GM12878 (cell line): ENCODE results near the gene KIF14. TPM values are rescaled to one million over a fixed set of nuclear protein-coding genes. Genes with fewer than 3 reads are reported as not detected.

Source experiments
- ATAC-seq: fragments of 200-7000 bp; cut with Tn5 transposase; 3 replicates; pipeline ENCODE4 v1.9.1; 2020; ENCODE audit warnings: mild to moderate bottlenecking, moderate library complexity
- BruUV-seq: library from RNA; stranded (reverse); fragments of 400-500 nt; replicated peaks from 2 replicates; lab custom pipeline; 2021; lab: Mats Ljungman, UMichigan
- CTCF ChIA-PET: fragments of 300-600 bp; sonication (Branson Sonifier 250); formaldehyde crosslinking; extraction: SDS; loops from one replicate; lab custom pipeline; 2021; ENCODE audit warnings: inconsistent platforms; lab: Yijun Ruan, JAX
- POLR2A ChIA-PET: fragments of 350-600 bp; formaldehyde crosslinking; extraction: SDS; loops from one replicate; lab custom pipeline; 2021; ENCODE audit warnings: inconsistent platforms; lab: Charles Lee
- RAD21 ChIA-PET: fragments of 300-600 bp; sonication (Branson Sonifier 250); formaldehyde crosslinking; loops from one replicate; lab custom pipeline; 2023; ENCODE audit warnings: antibody characterized with exemption; ENCODE audit not compliant: unreplicated experiment; lab: Charles Lee
- SMC1A ChIA-PET: fragments of 300-600 bp; sonication (Branson Sonifier 250); formaldehyde crosslinking; loops from one replicate; lab custom pipeline; 2023; ENCODE audit not compliant: unreplicated experiment, uncharacterized antibody; lab: Charles Lee
- DNase-seq: peaks from one replicate; pipeline ENCODE4 v3.0.0-alpha.2; 2011; ENCODE audit warnings: low read depth, low spot score
- FAIRE-seq: peaks from 3 replicates; lab custom pipeline; 2011; peaks lifted over from hg19 to GRCh38; lab: Jason Lieb, UNC
- H2AFZ ChIP-seq: 2 replicates; pipeline ENCODE4 v1.6.0; 2011; ENCODE audit warnings: low read depth, low read length, control low read depth; ENCODE audit not compliant: control insufficient read depth
- H3K27ac ChIP-seq: 2 replicates; pipeline ENCODE4 v1.5.1; 2011; ENCODE audit warnings: control low read depth; ENCODE audit not compliant: control insufficient read depth, insufficient read depth
- H3K27me3 ChIP-seq, 2 experiments: replicated peaks in 1 of 2; 2 replicates each; pipeline versions ENCODE4 v1.6.0 to v1.6.1; 2011; ENCODE audit warnings: low read length in 1 of 2; ENCODE audit not compliant: control insufficient read depth in 2 of 2, insufficient read depth in 2 of 2
- H3K36me3 ChIP-seq, 2 experiments: 2 replicates each; pipeline ENCODE4 v1.5.1; 2011; ENCODE audit warnings: low read length in 1 of 2; ENCODE audit not compliant: control insufficient read depth in 2 of 2, insufficient read depth in 2 of 2
- H3K4me1 ChIP-seq: 2 replicates; pipeline ENCODE4 v1.6.1; 2011; ENCODE audit warnings: mild to moderate bottlenecking, low read length, moderate library complexity, mixed read lengths; ENCODE audit not compliant: control insufficient read depth, insufficient read depth
- H3K4me2 ChIP-seq: 2 replicates; pipeline ENCODE4 v1.6.0; 2011; ENCODE audit warnings: control low read depth; ENCODE audit not compliant: control insufficient read depth, insufficient read depth
- H3K4me3 ChIP-seq: fragments of 200-600 bp; sonication (generic); 2 replicates; pipeline ENCODE4 v1.5.1; 2016
- H3K79me2 ChIP-seq: 2 replicates; pipeline ENCODE4 v1.6.0; 2011; ENCODE audit warnings: low read length; ENCODE audit not compliant: control insufficient read depth, insufficient read depth
- H3K9ac ChIP-seq: 2 replicates; pipeline ENCODE4 v1.8.0; 2011; ENCODE audit warnings: low read length, control low read depth, mixed read lengths; ENCODE audit not compliant: control insufficient read depth, insufficient read depth
- H3K9me3 ChIP-seq: replicated peaks from 3 replicates; pipeline ENCODE4 v1.5.1; 2011; ENCODE audit warnings: mild to moderate bottlenecking, low read length; ENCODE audit not compliant: control insufficient read depth, insufficient read depth
- H4K20me1 ChIP-seq: 2 replicates; pipeline ENCODE4 v1.6.0; 2011; ENCODE audit not compliant: control insufficient read depth, insufficient read depth
- DPF2 ChIP-seq: fragments of 450-650 bp; IDR thresholded peaks from 2 replicates; pipeline ENCODE4 v1.6.1; 2017; ENCODE audit warnings: mild to moderate bottlenecking
- MYC ChIP-seq: IDR thresholded peaks from 2 replicates; pipeline ENCODE4 v1.6.1; 2011; ENCODE audit warnings: mild to moderate bottlenecking, low read length, moderate library complexity, inconsistent platforms; ENCODE audit not compliant: insufficient read depth, insufficient replicate concordance, insufficient read length, severe bottlenecking
- NR2C2 ChIP-seq: IDR thresholded peaks from 2 replicates; pipeline ENCODE4 v1.6.1; 2011; ENCODE audit warnings: borderline replicate concordance, low read depth; ENCODE audit not compliant: control insufficient read depth, insufficient read length
- SMARCA5 ChIP-seq: fragments of 450-650 bp; IDR thresholded peaks from 2 replicates; pipeline ENCODE4 v1.6.1; 2017; ENCODE audit warnings: mild to moderate bottlenecking
- SP1 ChIP-seq: IDR thresholded peaks from one replicate; pipeline ENCODE4 v1.6.1; 2011; ENCODE audit warnings: low read depth, low read length
- SREBF1 ChIP-seq: IDR thresholded peaks from 2 replicates; pipeline ENCODE4 v1.6.1; 2012; ENCODE audit warnings: mild to moderate bottlenecking, low read length
- TCF3 ChIP-seq: IDR thresholded peaks from 2 replicates; pipeline ENCODE4 v1.6.1; 2012; ENCODE audit warnings: low read depth, mild to moderate bottlenecking, low read length, borderline replicate concordance; ENCODE audit not compliant: insufficient read depth
- ZNF24 ChIP-seq: fragments of 450-650 bp; IDR thresholded peaks from 2 replicates; pipeline ENCODE4 v1.6.1; 2017; ENCODE audit warnings: antibody characterized with exemption, mild to moderate bottlenecking
- ZNF622 ChIP-seq: fragments of 450-650 bp; IDR thresholded peaks from 2 replicates; pipeline ENCODE4 v1.6.1; 2017; ENCODE audit warnings: mild to moderate bottlenecking, inconsistent platforms
- WGBS: methylation state at CpG from one replicate; pipeline ENCODE4 v1.1.6; 2016; ENCODE audit warnings: low lambda C conversion rate; ENCODE audit not compliant: insufficient replicate concordance, insufficient coverage; ENCODE audit errors: missing lambda C conversion rate; 5-methylcytosine and 5-hydroxymethylcytosine counted together
- in situ Hi-C: fragments of 300-500 bp; cut with MboI; formaldehyde crosslinking; loops from 9 replicates; pipeline ENCODE4 v1.14.3; 2018; ENCODE audit warnings: mixed read lengths
- intact Hi-C: fragments of 100-400 bp; cut with micrococcal nuclease; formaldehyde crosslinking; loops from one replicate; pipeline ENCODE4 v1.14.2; 2022; ENCODE audit not compliant: unreplicated experiment
- polyA plus RNA-seq, 11 experiments: library from polyadenylated mRNA; depleted of rRNA in 4 of 11; unstranded in 6 of 11; stranded (reverse) in 5 of 11; fragments of >200 nt; fragmentation: Nextera tagmentation in 4 of 11; fragmentation: Illumina TruSeq in 1 of 11; extraction: Ambion mirVana in 4 of 11; extraction: Trizol in 1 of 11; gene quantifications; 1 replicate in 1 of 11; 2 replicates in 10 of 11; pipeline versions ENCODE4 v1.2.1 to v1.2.3, GENCODE V29; 2011 to 2016; ENCODE audit warnings: inconsistent platforms in 2 of 11, missing spikeins in 2 of 11, low read depth in 1 of 11
- total RNA-seq, 4 experiments: library from RNA; depleted of rRNA in 3 of 4; stranded (reverse); fragments of >200 nt in 3 of 4; fragmentation: Illumina TruSeq in 1 of 4; extraction: Trizol in 1 of 4; gene quantifications; 2 replicates each; pipeline versions ENCODE4 v1.2.1 to v1.2.3, GENCODE V29; 2013 to 2021
- TF ChIP-seq, protein P1 (sequence below): IDR thresholded peaks from 2 replicates; pipeline ENCODE4 v1.6.1; 2012; ENCODE audit warnings: low read depth, low read length, improper control_type of control experiment
- TF ChIP-seq, protein P2 (sequence below): IDR thresholded peaks from 2 replicates; pipeline ENCODE4 v1.6.1; 2012; ENCODE audit warnings: mild to moderate bottlenecking, low read depth, low read length
- TF ChIP-seq, protein P3 (sequence below): fragments of 450-650 bp; IDR thresholded peaks from 2 replicates; pipeline ENCODE4 v1.6.1; 2018; ENCODE audit warnings: borderline replicate concordance, mild to moderate bottlenecking; ENCODE audit not compliant: partially characterized antibody
- TF ChIP-seq, protein P4 (sequence below): fragments of 450-650 bp; IDR thresholded peaks from 2 replicates; pipeline ENCODE4 v1.6.1; 2017; ENCODE audit warnings: borderline replicate concordance

The KIF14 gene
- total and polyA plus RNA-seq, 10 of the 15 experiments (the other 5 are each of a cell fraction or from before 2014, with no cell fraction given) = 6.8 to 25.5 (median 14.4) TPM

DNA sequence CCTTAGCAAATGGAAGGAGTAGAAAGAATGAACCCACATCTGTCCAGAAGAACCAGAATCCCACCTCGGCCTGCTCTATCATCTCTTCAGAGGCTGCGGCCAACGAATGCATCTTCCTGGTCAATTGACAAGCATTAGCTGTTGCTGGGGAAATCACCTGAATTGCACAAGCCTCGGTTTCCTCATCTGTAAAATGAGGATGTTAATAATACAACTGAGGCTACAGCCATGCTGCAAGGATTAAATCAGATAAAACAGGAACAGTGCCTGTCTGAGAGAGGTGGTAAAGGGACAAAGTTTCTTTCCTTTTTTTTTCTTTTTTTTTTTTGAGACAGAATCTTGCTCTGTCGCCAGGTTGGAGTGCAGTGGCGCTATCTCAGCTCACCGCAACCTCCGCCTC lies 99.8 kb downstream of the KIF14 start:
- no peak overlapping the region for H2AFZ ChIP-seq
- H3K79me2 ChIP-seq = no peaks in the 10 kb centered on the region
- BruUV-seq = no TSS peak
- H3K27ac ChIP-seq = no peak overlapping the region
- H3K36me3 ChIP-seq = no peaks in the 10 kb centered on the region
- no peaks in the 10 kb centered on the region; the same call in 1 of the 2 replicates for H3K4me1 ChIP-seq
- no peak overlapping the region for H3K9ac ChIP-seq
- no peaks in the 10 kb centered on the region for H3K9me3 ChIP-seq
- ChIA-PET CTCF (no interaction called here), POLR2A (no interaction called here), SMC1A (interaction anchor here (0.7 kb wide), 1 partner anchor 865 kb away, joined by 3 read pairs; no protein-coding TSS in a partner anchor), RAD21 (interaction anchor here (0.6 kb wide), 1 partner anchor 14 kb away, joined by 5 read pairs; no protein-coding TSS in a partner anchor)
- in situ Hi-C loops (no loop called here), intact Hi-C loops (no loop called here)
- TF ChIP-seq TCF3 (no peak), ZNF622 (no peak), NR2C2 (no peak), SP1 (no peak), ZNF24 (no peak), MYC (no peak), DPF2 (no peak), SMARCA5 (no peak), SREBF1 (no peak)
- TF ChIP-seq, protein P1, sequence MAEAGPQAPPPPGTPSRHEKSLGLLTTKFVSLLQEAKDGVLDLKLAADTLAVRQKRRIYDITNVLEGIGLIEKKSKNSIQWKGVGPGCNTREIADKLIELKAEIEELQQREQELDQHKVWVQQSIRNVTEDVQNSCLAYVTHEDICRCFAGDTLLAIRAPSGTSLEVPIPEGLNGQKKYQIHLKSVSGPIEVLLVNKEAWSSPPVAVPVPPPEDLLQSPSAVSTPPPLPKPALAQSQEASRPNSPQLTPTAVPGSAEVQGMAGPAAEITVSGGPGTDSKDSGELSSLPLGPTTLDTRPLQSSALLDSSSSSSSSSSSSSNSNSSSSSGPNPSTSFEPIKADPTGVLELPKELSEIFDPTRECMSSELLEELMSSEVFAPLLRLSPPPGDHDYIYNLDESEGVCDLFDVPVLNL = no peak
- TF ChIP-seq, protein P2, sequence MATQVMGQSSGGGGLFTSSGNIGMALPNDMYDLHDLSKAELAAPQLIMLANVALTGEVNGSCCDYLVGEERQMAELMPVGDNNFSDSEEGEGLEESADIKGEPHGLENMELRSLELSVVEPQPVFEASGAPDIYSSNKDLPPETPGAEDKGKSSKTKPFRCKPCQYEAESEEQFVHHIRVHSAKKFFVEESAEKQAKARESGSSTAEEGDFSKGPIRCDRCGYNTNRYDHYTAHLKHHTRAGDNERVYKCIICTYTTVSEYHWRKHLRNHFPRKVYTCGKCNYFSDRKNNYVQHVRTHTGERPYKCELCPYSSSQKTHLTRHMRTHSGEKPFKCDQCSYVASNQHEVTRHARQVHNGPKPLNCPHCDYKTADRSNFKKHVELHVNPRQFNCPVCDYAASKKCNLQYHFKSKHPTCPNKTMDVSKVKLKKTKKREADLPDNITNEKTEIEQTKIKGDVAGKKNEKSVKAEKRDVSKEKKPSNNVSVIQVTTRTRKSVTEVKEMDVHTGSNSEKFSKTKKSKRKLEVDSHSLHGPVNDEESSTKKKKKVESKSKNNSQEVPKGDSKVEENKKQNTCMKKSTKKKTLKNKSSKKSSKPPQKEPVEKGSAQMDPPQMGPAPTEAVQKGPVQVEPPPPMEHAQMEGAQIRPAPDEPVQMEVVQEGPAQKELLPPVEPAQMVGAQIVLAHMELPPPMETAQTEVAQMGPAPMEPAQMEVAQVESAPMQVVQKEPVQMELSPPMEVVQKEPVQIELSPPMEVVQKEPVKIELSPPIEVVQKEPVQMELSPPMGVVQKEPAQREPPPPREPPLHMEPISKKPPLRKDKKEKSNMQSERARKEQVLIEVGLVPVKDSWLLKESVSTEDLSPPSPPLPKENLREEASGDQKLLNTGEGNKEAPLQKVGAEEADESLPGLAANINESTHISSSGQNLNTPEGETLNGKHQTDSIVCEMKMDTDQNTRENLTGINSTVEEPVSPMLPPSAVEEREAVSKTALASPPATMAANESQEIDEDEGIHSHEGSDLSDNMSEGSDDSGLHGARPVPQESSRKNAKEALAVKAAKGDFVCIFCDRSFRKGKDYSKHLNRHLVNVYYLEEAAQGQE = no peak
- TF ChIP-seq, protein P3, sequence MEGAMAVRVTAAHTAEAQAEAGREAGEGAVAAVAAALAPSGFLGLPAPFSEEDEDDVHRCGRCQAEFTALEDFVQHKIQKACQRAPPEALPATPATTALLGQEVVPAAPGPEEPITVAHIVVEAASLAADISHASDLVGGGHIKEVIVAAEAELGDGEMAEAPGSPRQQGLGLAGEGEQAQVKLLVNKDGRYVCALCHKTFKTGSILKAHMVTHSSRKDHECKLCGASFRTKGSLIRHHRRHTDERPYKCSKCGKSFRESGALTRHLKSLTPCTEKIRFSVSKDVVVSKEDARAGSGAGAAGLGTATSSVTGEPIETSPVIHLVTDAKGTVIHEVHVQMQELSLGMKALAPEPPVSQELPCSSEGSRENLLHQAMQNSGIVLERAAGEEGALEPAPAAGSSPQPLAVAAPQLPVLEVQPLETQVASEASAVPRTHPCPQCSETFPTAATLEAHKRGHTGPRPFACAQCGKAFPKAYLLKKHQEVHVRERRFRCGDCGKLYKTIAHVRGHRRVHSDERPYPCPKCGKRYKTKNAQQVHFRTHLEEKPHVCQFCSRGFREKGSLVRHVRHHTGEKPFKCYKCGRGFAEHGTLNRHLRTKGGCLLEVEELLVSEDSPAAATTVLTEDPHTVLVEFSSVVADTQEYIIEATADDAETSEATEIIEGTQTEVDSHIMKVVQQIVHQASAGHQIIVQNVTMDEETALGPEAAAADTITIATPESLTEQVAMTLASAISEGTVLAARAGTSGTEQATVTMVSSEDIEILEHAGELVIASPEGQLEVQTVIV = no peak
- TF ChIP-seq, protein P4, sequence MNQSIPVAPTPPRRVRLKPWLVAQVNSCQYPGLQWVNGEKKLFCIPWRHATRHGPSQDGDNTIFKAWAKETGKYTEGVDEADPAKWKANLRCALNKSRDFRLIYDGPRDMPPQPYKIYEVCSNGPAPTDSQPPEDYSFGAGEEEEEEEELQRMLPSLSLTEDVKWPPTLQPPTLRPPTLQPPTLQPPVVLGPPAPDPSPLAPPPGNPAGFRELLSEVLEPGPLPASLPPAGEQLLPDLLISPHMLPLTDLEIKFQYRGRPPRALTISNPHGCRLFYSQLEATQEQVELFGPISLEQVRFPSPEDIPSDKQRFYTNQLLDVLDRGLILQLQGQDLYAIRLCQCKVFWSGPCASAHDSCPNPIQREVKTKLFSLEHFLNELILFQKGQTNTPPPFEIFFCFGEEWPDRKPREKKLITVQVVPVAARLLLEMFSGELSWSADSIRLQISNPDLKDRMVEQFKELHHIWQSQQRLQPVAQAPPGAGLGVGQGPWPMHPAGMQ = no peak
- H4K20me1 ChIP-seq = no peaks in the 10 kb centered on the region
- no peaks in the 10 kb centered on the region for H3K27me3 ChIP-seq
- no peak for DNase-seq
- 61% methylated on average over 6 of the region's 8 CpGs for WGBS
- H3K4me2 ChIP-seq = no peak overlapping the region
- ATAC-seq = no peak
- no peak for FAIRE-seq
- H3K4me3 ChIP-seq = no peak overlapping the region
